ENCODE results near the gene PCDHB16. TPM values are rescaled to one million over a fixed set of nuclear protein-coding genes. Genes with fewer than 3 reads are reported as not detected.
"Not testable (repeated sequence)": the region's sequence is repeated elsewhere in the genome, so short reads cannot be mapped to it uniquely, and the experiment has no call there.

PCDHB16 gene
- 1 to 10 TPM in 1 of 3 donors, under 1 TPM in 2; 0.49 to 3.4 (median 0.89) TPM for total RNA-seq
- long read RNA-seq, donor 1, full-length matches to known transcripts = 1 of 1 reads
- long read RNA-seq, donor 1, partial matches to known transcripts = 0 of 1 reads
- long read RNA-seq, donor 1, other reads (novel, unspliced or antisense) = 0 of 1 reads
- long read RNA-seq, donor 2 = 0 reads

- TF ChIP-seq, protein P1, sequence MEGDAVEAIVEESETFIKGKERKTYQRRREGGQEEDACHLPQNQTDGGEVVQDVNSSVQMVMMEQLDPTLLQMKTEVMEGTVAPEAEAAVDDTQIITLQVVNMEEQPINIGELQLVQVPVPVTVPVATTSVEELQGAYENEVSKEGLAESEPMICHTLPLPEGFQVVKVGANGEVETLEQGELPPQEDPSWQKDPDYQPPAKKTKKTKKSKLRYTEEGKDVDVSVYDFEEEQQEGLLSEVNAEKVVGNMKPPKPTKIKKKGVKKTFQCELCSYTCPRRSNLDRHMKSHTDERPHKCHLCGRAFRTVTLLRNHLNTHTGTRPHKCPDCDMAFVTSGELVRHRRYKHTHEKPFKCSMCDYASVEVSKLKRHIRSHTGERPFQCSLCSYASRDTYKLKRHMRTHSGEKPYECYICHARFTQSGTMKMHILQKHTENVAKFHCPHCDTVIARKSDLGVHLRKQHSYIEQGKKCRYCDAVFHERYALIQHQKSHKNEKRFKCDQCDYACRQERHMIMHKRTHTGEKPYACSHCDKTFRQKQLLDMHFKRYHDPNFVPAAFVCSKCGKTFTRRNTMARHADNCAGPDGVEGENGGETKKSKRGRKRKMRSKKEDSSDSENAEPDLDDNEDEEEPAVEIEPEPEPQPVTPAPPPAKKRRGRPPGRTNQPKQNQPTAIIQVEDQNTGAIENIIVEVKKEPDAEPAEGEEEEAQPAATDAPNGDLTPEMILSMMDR (IDR thresholded peaks at IDR 0.05) = no peak
- Histone ChIP-seq H3K9me3 (peaks cover 48% of the 10 kb centered on the region), H3K36me3 (ENCODE audit: low read depth) (no peaks in the 10 kb centered on the region), H3K4me3 (no peak within 1 kb of the TSS), H3K4me1 (ENCODE audit: low read depth) (no peaks in the 10 kb centered on the region)
- DNase-seq (no peak), ATAC-seq (no peak)
- intact Hi-C loops (cut with DNase I, micrococcal nuclease) = no loop called here
These were observed at the start of gene PCDHB16 for GRCh38 chr5:141182248-141182647. Gene PCDHB16, plus strand, starts transcription at chr5:141182387. Its CDS starts 173 bp downstream, at chr5:141182560.

GRCh38 chr5:141135030-141135717 is 47.0 kb upstream of the PCDHB16 start, which contains the start of gene PCDHB5:
Gene PCDHB5, plus strand, starts transcription at chr5:141135206. Its CDS starts 229 bp downstream, at chr5:141135435.
- DNase-seq = no peak
- peaks cover 70% of the 10 kb centered on the region for H3K9me3 ChIP-seq
- no peak within 1 kb of the TSS for H3K4me3 ChIP-seq
- intact Hi-C loops (cut with DNase I, micrococcal nuclease) = no loop called here
- TF ChIP-seq, protein P1 (IDR thresholded peaks at IDR 0.05) = no peak
- no peak for ATAC-seq
- H3K36me3 ChIP-seq (ENCODE audit: low read depth) = no peaks in the 10 kb centered on the region
- H3K4me1 ChIP-seq (ENCODE audit: low read depth) = no peaks in the 10 kb centered on the region

DNA sequence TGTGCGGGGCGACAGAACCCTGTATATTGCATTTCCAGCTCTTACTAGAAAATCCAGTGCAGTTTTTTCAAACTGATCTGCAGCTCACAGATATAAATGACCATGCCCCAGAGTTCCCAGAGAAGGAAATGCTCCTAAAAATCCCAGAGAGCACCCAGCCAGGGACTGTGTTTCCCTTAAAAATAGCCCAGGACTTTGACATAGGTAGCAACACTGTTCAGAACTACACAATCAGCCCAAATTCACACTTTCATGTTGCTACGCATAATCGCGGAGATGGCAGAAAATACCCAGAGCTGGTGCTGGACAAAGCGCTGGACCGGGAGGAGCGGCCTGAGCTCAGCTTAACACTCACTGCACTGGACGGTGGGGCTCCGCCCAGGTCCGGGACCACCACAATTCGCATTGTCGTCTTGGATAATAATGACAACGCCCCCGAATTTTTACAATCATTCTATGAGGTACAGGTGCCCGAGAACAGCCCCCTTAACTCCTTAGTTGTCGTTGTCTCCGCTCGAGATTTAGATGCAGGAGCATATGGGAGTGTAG is 46.4 kb upstream of the PCDHB16 start:
- H3K4me3 ChIP-seq = no peak overlapping the region
- no peak for ATAC-seq
- H3K9me3 ChIP-seq = peaks cover 70% of the 10 kb centered on the region

GRCh38 chr5:141137346-141137745 is 44.8 kb upstream of the PCDHB16 start:
- intact Hi-C loops (cut with DNase I, micrococcal nuclease); H3K4me3 ChIP-seq; DNase-seq; H3K4me1 ChIP-seq (ENCODE audit: low read depth); ATAC-seq; H3K36me3 ChIP-seq (ENCODE audit: low read depth): not testable (repeated sequence)
- H3K9me3 ChIP-seq = peaks cover 66% of the 10 kb centered on the region

More for the DNA sequence above, 46.4 kb upstream of the PCDHB16 start:
- Histone ChIP-seq H3K36me3 (ENCODE audit: low read depth) (no peaks in the 10 kb centered on the region), H3K4me1 (ENCODE audit: low read depth) (no peaks in the 10 kb centered on the region)
- DNase-seq = no peak
- intact Hi-C loops (cut with DNase I, micrococcal nuclease) = no loop called here
- TF ChIP-seq, protein P1 (IDR thresholded peaks at IDR 0.05) = no peak

DNA sequence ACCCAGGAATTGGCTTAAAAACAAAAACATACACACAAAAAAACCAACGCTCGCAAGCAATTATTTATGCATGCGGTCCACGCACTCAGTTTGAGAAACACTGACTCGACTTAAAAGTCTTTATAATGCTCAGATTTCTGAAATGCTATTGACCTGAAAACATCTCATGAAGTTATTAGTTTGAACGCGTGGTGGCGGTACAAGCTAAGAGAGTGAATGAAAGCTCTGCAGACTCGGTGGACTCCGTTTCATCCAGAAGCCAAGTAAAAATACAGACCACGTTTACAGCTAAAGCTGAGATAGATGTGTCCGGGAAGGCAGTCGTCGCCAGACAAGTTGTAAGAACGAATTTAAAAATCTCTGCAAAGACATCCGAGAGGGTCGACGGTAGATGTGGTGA is 32.4 kb upstream of the PCDHB16 start, which contains the start of gene PCDHB6:
Gene PCDHB6, plus strand, starts transcription at position 246 of the 400 bp plus-strand sequence. CDS start 201 bp downstream, outside the sequence.
- TF ChIP-seq, protein P1 (IDR thresholded peaks at IDR 0.05) = no peak
- ATAC-seq = no peak
- intact Hi-C loops (cut with DNase I, micrococcal nuclease) = no loop called here
- Histone ChIP-seq H3K4me1 (ENCODE audit: low read depth) (no peaks in the 10 kb centered on the region), H3K9me3 (peaks cover 39% of the 10 kb centered on the region), H3K36me3 (ENCODE audit: low read depth) (no peaks in the 10 kb centered on the region), H3K4me3 (no peak within 1 kb of the TSS)
- no peak for DNase-seq

All from mucosa of descending colon (tissue), 3 donors.